Measurements from ENCODE around the gene ATP2A3.
"Not testable (repeated sequence)": the region's sequence is repeated elsewhere in the genome, so short reads cannot be mapped to it uniquely, and the experiment has no call there.

The ATP2A3 gene

DNA sequence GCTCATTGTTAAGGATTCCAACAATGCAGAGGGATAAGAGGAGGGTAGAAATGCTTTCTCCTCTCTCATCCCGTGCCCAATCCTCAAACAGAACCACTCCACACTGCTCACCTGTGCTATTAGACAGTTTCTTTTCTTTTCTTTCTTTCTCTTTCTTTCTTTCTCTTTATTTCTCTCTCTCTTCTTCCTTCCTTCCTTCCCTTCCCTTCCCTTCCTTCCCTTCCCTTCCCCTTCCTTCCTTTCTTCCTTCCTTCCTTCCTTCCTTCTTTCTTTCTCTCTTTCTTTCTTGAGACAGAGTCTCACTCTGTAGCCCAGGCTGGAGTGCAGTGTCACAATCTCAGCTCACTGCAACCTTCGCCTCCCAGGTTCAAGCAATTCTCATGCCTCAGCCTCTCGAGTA is 27.5 kb upstream of the ATP2A3 start:
- not testable (repeated sequence) for DNase-seq (ENCODE audit: low read depth, low spot score)

DNA sequence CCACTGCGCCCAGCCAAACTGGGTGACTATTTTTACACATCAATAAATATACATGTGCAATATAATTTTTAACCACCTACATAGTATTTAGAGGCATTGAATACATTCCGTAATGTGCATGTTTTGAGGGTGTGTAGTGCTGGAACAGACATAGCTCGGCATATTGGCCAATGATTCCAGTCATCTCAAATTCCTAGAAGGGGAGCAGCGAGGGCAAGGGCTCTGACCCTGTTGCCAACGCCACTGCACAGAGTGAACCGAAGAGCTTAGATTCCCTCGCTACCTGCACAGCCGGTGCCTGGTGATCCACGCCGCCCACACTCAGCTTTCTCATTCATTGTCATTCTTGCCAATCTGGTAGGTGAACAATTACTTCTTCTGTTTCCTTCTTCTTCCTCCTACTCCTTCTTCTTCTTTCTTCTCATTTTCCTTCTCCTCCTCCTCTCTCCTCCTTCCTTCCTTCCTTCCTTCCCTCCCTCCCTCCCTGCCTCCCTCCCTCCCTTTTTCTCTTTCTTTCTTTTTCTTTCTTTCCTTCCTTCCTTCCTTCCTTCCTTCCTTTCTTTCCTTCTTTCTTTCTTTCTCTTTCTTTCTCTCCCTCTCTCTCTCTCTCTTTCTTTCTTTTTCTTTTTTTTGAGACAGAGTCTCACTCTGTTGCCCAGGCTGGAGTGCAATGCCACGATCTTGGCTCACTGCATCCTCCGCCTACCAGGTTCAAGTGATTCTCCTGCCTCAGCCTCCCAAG is 26.3 kb upstream of the ATP2A3 start:
- DNase-seq (ENCODE audit: low read depth, low spot score), result no peak

DNA sequence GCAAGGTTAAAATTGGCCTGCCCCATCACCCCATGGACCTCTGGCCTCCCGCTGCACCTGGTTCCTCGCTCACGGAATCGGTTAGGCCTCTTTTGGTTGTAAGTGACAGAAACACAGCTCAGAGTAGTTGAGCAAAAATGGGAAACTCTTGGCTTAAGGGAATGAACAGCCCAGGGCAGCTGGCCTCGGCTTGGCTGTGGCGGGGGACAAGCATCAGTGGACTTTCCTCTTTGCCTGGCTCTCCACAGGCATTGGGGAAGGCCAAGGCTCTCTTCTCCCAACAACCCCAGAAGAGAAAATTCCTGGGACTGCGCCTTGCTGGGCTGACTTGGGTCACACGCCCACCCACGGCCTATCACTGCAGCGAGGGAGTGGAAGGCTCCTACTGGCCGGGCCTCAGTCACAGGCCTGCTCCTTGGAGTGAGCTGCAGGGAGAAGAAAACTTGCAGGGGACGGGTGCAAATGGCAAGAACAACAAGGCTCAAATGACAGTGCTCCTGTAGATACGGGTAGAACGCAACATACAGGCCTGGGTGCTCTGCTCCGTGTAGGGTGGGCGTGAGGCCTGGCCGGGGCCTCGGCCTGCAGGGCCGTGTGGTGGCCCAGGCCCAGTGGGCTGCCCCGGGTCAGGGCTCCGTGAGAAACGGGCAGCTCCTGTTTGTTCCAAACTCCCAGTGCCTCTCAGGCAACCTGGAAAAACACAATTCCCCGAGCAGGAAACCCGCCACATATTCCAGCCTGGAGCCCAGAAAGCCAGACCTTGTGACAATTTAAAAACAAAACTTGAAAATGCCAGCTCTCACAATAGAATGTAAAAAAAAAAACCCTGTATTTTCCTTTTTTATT is 25.0 kb upstream of the ATP2A3 start:
- DNase-seq (ENCODE audit: low read depth, low spot score), result no peak

DNA sequence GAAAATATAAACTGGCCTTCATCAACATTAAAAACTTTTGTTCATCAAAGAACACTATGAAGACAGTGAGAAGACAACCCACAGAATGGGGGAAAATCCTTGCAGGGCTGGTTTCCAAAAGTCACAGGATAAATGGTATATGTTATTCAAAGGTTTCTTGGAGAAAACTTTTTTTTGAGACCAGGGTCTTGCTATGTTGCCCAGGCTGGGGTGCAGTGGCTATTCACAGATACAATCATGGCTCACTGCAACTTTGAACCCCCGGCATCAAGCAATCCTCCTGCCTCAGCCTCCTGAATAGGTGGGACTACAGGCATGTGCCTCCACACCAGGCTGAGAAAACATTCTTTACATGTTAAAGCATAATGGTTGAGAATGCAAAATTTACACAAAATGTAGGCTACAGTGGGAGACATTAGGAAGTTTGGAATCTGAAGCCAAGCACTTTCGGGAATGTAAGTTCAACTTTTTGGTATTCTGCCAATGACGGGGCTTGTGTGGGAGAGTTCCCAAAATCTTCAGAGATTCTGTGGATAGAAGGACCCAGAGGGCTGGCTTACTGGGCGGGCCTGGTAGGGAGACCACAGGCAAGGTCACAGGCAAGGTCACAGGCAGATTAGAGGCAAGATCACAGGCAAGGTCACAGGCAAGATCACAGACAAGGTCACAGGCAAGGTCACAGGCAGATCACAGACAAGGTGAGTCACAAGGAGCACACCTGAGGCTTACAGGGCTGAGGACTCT is 24.2 kb upstream of the ATP2A3 start:
- DNase-seq (ENCODE audit: low read depth, low spot score), result no peak

DNA sequence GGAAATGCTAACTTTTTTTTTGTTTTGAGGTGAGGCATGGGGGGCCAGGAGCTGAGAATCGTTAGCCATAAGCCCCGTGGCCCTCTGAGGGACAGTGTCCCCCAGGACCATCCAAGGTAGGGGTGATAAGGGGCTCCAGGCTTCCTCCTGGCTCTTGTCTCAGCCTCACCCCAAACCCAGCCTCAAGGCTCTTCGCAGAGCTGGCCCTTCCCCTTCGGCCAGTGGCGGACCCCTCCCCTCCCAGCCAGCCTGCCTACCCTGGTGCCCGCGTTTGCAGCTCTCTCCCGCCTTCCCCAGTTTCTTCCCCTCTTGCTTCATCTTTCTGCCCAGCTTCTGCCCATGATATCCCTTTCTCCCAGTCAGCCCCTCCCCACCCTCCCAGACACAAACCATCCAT is 22.7 kb upstream of the ATP2A3 start:
- no peak for DNase-seq (ENCODE audit: low read depth, low spot score)

DNA sequence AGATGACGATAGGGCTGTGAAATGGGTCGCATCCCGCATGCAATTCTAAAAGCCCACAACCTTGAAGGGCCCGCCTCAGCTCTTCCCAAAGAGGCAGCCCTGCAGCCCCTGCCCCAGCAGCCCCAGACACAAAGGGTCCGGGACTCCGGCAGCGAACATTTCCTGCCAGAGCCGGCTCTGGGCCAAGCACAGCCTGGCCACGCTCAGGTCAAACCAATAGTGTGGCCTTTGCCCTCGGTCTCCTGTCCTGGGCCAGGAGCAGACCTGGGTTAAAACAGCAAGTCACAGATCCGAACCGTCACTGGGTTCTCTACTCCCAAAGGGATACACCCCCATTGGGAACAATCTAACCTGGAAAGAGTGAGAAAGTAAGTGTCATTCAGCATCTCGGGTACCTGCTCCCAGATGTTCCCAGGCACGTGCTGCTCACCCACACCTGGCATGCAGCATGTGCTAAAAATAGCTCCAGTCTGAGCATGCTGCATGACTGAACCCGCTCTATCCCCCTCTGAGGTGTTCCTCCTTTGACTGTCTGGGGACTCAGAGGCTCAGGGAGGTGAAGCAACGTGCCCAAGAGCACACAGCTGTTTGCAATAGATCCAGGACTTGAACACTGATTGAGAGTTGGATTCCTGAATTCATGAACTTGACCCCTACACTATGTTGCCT is 22.2 kb upstream of the ATP2A3 start:
- no peak for DNase-seq (ENCODE audit: low read depth, low spot score)

DNA sequence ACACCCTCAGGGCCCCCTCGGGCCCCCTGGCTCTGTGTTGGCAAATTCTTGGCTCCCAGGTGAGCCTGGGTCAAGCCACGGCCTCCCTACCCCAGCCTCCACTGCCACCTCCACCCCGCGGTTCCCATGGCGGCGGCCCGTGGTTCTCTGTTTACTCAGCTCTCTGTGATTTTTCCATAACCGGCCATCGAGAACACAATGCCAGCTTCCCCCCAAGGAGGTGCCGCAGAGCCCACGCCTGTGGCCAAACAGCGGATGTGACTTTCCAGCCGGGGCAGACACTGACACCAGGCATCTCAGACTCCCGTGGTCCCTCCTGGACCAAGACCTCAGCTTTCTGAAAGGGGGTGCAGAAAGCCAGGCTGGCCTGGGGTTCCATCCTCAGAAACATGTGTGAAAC is 21.6 kb upstream of the ATP2A3 start:
- DNase-seq (ENCODE audit: low read depth, low spot score), result no peak

DNA sequence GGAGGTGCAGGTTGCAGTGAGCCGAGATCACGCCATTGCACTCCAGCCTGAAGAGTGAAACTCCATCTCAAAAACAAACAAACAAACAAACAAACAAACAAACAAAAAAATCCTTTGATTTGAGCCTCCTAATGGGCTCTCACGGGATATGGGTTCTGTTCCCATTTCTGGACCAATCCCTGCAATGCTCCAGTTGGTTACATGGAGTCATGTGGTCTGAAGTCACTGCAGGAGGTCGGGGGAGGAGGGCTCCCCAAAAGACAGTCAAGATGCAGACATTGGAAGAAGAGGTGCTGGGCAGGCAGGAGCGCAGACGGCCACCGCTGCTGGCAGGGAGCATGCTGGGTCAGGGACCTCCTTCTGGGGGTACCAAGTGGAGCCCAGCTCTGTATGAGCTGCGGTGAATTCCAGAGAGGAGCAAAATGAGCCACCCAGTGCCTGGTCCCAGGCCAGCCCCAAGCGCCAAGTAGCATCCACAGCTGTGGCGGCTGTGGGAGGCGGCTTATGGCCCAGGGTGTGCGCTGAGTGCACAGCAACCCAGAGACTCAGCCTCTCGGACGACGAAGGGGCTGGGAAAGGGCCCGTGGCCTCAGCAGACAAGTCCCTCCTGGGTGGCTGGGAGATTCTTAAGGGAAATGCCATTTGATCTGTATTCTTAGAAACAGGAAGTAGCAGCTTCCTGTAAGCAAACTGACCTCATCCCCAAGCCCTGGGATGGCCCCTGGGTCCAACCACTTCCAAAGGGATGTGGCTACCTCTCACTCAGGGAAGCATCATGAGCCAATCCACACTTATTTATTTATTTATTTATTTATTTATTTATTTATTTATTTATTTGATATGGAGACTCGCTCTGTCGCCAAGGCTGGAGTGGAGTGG is 19.6 kb upstream of the ATP2A3 start:
- DNase-seq (ENCODE audit: low read depth, low spot score), result peak; percentile 54

DNA sequence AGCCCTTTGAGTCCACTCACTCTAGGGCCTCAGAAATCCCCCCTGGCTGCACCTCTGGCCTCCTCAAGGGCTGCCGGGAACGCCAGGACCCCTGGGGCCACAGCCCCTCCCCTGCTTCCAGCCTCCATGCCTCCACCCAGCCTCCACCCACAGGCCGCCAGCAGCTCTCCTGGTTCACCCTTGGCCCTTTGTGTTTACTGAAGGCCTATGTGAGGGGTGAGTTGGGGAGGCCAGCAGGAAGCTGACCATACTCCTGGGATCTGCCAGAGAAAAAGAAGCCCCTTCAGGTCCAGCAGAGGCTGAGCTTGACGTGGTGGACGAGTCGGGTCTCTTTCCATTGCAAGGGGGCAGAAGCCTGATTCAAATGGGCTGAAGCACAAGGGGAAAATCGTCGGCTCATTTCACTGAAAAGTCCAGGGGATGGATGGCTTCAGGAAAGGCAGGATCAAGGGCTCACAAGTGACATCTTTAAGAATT is 18.3 kb upstream of the ATP2A3 start:
- no peak for DNase-seq (ENCODE audit: low read depth, low spot score)

DNA sequence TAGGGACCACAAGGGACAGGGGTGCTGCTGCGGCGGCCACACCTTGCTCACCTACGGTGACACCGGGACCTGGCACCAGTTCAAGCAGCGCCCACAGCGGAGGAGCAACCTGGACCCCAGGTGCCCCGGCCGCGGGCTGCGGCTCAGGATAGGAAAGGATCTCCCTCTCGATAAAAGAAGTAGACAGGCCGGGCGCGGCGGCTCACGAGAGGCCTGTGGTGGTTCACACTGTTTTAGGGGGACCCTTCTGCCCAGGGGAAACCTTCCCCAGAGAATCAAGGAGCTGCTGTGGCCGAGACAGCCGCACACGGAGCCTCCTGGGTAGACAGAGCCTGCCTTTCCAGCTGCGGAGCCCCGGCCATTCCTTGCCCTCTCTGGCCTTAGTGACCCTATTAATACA is 17.9 kb upstream of the ATP2A3 start:
- DNase-seq (ENCODE audit: low read depth, low spot score), result no peak

DNA sequence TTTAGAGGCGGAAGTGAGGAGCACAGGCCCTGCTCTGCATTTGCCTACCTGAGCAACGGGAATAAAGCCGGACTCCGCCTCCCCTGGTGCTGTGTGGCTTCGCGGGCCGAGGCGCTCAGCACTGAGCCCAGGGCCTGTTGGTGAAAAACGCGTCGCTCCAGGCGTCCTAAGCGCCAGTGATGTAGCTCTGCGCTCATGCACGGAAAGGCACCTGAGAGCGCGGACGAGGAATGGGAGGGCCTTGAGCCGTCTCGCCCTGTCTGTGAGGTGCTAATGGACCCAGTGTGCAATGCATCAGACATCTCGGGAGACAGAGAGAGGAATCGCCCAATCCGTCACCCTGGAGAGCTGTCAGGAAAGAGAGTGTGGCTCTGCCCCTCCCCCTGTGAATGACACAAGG is 17.2 kb upstream of the ATP2A3 start:
- DNase-seq (ENCODE audit: low read depth, low spot score), result peak; percentile 56

DNA sequence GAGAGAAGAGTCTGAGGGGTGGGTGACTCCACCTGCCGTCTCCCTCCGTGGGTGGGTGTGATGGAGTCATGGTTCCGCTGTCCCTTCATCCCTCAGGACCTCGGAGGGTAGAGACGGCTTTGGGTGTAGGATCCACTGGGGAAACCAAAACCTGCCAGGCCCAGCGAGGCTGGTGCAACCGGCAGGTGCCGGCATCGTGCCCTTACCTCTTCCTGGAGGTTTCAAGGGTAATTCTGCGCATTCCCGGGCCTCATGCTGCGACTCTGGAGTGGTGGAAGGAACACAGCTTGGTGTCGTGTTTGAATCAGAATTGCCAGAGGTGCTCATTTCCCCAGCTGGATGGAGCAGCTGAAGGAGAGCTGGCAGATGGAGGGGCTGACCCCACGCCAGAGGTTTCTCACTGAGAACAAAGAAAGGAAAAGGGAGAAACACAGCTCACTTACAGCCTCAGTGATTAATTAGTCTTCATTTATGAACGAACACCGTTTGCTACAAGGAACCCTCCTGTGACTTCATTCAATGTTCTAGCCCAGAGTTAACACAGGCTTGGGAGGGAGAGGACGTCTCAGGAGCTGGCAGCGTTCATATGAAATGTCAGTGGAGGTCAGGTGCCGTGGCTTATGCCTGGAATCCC is 16.3 kb upstream of the ATP2A3 start:
- no peak for DNase-seq (ENCODE audit: low read depth, low spot score)

DNA sequence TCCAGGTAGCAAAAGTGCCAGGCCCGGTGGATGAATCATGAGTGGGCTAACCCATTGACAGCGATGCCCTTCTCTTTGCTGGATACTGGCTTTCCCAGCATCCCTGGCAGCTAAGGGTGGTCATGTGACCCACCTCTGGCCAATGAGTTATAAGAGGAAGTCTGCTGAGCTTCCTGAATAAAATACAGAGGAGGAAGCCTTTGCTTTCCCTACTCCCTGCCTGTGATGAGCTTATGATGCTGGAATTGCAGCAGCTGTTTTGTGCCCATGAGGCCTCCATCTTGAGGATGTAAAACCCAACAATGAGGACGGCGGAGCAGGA is 15.0 kb upstream of the ATP2A3 start:
- DNase-seq (ENCODE audit: low read depth, low spot score), result no peak

DNA sequence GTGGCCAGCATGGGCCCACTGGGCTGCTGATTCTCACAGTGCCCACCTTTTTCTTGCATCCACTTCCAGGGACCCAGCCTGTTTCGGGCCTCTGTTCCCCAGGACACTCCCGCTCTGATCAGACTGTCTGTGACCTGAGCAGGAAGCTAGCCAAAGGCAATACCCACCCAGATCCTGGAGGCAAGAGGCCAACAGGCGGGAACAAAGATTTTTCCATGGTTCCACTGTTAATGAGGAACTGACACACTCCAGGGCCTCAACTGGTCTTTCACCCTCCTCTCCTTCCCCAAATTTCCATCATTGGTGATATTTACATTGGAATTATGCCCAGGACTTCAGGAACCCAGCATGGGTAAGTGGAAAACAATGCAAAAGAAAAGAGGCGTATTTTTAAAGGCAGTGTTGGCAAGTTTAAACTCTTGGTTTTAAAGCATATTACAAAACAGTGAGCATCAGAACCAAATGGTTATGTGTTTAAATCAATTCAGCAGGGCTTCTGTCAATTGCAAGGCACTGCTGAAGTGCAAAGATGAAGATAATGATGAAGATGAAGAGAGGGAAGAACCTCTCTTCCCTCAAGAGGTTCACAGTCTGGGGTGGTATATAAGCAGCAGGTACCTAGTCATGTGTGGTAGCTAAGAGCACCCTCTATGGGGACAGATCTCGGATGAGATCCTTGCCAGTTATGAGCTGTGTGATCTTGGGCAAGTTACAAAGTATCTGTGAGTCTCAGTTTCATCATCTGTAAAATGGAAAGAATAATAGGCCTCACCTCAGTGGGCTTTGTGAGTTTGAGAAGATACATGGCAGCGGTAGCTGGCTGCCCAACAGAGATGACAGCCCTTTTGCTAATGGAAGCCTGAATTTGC is 14.4 kb upstream of the ATP2A3 start:
- no peak for DNase-seq (ENCODE audit: low read depth, low spot score)

DNA sequence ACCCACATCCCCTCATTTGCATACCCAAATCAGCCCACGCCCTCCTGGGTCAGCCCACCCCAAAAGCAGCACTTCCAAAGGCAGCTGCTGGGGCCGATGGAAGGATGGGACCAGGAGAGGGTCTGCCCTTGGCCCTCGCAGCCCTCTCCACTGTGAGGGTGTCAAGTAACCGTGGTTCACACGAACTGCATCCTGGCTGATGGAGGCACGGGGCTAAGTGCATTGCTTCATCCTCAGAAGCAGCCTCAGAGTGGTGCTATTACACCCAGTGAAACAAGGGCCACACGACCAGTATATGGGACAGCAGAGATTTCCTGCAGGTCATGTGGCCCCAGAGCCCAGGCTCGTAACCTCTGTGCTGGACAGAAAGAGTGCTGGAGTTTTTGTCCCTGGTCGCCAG is 13.2 kb upstream of the ATP2A3 start:
- no peak for DNase-seq (ENCODE audit: low read depth, low spot score)

DNA sequence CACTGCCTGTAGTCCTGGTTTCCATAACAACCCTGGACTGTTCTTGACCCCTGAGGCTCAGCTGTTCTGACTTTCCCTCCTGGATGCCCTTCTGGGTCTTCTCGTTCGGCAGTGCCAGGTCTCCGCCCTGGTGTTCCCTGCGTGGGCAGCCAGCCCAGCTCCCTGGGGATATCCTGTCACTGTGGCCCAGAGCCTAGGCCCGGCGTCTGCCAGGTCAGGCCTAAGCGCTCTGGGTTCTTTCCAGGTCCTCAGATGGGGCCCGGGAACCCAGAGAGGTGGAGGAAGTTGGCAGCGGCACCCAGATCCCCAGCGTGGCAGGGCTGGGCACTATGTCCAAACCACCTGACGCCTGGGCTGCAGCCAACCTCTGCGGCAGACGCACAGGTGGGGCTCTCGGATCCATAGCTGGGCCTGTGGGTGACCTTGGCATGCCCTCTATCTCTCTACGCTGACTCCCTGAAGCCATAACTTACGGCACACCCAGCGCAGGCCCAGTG is 12.5 kb upstream of the ATP2A3 start:
- DNase-seq (ENCODE audit: low read depth, low spot score), result no peak

DNA sequence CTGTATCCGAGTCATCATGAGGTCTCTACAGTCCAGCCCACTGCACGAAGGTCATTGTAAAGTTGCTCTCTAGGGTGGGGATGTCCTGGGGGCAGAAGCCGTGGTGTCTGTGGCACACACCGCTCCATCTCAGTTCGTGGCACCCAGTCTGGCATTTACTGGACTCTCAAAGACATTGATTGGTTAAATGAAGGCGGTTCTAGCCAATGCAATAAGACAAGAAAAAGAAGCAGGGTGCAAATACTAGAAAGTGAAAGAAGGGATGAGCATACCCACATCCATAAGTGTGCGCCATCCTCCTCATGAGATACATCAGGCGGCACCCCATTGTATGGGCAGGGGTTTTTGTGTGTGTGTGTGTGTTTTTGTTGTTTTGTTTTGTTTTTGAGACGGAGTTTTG is 10.7 kb upstream of the ATP2A3 start:
- no peak for DNase-seq (ENCODE audit: low read depth, low spot score)

DNA sequence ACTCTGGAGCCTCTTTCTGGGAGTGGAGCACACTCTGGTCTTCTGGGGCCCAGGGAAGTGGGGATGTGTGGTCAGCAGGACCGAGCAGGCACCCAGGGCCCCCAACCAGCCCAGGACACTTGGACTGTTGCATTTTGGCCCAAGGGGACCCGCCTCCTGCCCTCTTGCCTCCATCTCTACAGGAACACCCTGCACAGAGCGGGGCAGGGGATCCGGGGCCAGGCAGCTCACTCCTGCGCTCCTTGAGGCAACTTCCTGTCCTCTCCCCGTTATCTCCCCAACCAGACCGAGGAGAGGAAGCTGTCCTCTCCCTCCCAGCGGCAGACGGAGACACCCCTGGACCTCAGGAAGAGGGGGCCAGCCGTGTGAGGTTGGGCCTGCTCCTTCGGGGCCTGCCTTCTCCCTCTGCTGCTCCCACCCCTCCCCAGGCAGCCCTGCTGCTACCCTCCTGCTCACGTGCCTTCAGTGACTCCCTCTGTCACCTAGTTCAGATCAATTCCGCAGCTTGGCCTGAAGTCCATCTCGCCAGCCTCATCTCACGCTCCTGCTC is 10.0 kb upstream of the ATP2A3 start:
- no peak for DNase-seq (ENCODE audit: low read depth, low spot score)
